ENCODE data around the gene ELK4.

The ELK4 gene

DNA sequence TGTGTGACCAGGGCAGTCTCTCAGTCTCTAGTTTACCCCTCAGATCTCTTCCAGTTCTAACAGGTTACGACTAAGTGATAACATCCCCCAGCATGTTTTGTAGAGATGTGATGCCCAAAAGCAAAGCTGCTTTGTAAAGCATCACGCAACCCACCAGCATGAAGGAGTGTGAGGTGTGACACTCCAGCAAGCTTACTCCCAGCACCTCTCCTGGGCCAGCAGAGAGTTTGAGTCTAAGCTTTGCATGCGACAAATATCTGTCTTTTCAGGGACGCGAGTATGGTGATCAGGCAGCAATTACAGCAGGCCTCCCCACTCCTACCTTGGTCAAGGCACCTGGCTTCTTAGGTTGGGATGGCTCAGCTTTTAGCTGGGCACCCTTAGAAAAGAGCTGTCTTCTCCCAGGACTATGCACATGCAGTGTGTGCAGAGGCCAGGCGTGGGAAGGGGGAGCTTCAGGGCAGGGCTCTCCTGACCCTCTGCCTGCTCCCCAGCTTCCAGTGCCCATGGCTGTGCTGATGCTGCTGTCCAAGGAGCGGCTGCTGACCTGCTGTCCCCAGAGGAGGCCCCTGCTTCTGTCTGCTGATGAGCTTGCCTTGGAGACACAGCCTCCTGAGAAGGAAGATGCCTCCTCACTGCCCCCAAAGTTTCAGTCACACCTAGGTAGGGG lies 48.2 kb downstream of the ELK4 start:
- H3K4me3 ChIP-seq (ENCODE audit: low read depth, low read length), result no peak overlapping the region

DNA sequence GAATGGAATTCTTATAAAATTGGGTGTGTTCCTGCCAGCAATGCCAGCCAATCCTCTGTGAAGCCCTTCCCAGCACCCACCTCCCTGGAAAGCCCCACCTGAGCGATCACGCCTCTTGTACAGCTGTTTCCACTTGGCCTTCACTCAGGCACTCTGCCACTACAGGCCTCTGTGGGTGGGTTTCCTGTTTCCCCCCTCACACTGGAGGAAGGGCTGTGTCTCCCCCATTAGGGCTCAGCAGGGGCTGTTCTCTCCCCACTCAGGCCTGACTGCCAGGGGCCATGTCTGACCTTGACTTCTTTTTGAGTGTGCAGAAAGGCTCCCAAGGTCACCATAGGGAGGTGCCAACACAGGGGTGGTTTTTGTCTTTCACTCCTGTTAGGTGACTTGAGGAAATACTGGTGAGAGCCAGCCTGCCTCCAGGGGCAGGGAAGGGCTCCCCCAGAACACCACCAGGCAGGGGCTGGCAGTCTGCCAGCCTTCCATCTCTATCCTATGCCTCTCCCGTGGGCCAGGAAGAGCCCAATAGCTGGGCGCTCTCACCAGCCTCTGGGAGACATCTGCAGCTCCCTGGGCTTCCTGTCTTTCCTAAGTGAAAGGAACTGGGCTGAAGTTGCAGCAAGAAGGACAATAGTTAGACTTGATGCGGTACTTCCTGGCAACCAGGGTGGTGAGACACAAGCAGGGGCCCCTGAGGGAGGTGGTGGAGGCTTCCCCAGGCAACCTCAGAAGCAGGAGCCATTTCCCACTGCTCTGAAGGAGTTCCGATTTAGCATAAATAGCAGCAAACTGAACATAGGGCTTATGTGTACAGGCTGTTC lies 49.1 kb downstream of the ELK4 start:
- no peak overlapping the region for H3K4me3 ChIP-seq (ENCODE audit: low read depth, low read length)

DNA sequence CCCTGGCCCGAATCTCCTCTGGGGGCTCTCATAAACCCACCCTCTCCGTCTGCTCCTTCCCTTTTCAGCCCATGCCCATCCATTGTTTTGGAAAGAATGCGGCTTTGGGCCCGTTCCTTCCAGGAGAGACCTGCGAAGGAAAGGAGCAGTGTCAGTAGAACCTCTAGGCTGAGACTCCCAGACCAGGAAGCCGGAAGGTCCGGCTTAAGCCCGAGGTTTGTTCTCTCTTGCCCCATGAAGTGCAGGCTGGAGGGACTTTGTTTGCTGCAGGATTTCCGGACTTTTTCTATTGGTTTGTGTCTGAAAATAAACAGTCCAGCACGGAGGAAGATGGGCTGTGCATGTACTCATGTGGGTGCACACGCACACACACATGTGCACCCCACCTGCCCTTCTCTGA lies 49.8 kb downstream of the ELK4 start:
- no peak overlapping the region for H3K4me3 ChIP-seq (ENCODE audit: low read depth, low read length)

DNA sequence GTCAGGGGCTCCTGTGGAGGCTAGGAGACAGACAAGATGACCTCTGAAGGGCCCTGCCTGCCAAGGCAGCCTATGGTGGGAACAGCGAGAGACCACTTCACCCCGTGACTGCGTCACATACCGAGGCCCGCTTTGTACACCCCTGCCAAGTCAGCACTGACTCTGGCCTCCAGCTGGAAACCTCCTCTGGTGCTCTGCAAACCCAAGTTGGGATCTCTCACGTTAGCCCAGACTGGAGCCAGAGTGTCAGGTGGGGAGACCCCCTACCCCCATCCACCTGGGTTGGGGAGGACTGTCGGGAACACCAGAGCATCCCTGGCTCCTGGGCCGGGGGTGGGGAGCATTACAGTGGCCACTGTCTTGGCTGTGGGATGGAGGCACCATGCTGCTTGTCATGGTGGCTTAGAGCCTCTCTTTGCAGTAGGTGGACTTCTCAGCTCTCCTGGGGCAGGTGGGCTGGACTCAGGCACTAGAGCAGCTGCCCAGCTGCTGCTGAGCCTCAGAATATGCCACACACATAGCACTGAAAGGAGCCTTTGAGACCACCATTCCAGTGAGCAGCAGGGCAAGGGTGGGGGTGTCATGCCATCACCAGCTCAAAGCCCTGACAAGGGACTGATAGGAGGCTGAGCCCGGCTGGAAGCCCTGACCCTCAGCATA lies 50.4 kb downstream of the ELK4 start:
- H3K4me3 ChIP-seq (ENCODE audit: low read depth, low read length), result no peak overlapping the region

DNA sequence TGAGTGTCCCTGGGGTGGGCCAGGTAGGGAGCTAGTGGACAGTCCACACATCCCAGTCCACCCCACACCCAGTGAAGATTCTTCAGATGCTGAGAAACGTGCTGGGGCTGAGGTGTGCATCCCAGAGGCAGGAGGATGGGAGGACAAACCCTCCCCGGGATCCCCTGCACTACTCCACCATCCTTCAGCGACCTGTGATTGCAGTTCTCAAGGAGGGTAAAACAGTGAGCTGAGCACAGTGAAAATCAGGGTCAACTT lies 51.0 kb downstream of the ELK4 start:
- no peak overlapping the region for H3K4me3 ChIP-seq (ENCODE audit: low read depth, low read length)

DNA sequence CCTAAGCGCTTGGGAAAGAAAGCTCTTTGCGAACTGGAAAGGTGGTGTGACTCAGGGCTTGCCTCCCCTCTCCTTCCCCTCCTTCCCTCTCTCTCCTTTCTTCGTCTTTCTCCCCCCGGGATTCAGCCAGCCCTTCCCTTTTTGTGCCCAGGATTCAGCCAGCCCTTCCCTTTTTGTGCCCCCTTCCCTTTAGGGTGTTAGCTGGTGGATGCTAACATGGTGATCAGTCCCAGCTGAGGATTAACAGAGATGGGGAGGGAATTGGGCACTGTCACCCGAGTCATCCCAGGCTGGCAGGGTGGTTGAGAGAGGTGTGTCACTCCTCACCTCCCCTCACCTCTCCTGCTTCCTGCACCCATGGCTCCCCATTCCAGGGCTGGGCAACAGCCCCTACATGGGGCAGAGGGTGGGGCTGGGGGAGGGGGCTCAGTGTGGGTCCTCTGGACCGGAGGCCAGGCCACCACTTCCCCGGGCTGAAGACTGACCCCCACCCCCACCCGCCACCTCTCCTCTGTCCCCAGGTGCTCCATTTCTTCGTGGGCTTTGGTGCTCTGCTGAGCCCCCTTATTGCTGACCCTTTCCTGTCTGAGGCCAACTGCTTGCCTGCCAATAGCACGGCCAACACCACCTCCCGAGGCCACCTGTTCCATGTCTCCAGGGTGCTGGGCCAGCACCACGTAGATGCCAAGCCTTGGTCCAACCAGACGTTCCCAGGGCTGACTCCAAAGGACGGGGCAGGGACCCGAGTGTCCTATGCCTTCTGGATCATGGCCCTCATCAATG lies 51.5 kb downstream of the ELK4 start:
- no peak overlapping the region for H3K4me3 ChIP-seq (ENCODE audit: low read depth, low read length)

DNA sequence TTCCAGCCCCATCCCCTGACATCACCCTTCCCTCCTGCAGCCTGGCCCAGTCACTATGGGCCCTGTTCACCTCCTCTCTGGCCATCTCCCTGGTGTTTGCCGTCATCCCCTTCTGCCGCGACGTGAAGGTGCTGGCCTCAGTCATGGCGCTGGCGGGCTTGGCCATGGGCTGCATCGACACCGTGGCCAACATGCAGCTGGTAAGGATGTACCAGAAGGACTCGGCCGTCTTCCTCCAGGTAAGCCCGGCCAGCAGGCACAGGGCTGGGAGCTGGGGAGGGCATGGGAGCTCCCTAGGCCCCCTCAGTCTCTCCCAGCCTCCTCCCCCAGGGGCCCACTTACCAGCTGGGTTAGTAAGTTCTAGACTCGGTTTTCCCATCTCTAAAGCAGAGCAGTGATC lies 52.1 kb downstream of the ELK4 start:
- no peak overlapping the region for H3K4me3 ChIP-seq (ENCODE audit: low read depth, low read length)

DNA sequence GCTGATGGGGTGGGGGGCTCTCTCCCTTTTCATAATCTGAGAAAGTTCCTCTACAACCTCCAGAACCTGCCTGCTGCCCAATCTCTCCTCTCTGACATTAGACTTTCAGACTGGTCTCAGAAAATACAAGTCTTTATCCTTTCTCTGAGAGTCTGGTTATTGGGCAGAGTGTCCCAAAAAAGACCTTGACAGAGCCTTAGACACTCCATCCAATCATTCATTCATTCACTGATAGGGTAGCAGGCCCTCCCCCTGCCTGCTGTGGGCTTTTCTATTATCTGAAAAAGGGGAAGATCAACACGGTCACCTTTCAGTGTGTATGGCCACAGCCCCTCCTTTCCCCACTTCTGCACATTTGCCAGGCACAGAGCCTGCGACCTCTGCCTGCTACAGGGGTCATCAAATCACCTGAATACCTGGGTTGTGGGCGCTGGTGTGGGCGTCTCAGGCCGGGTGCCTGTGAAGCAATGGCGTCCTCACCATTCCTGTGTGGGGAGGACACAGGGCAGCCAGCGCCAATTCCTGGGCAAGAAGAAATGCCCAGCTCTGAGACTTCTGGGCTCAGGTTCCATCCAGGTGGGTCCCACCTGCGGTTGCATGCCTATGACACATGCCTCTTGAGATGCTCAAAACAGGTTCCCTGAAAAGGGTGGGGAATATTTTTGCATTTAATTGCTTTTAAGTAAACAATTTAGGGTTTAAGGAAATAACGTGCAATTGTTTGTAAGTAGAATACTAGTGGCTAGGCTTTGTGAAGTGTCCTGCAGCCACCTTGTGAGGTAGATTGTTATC lies 52.8 kb downstream of the ELK4 start:
- H3K4me3 ChIP-seq (ENCODE audit: low read depth, low read length), result no peak overlapping the region

DNA sequence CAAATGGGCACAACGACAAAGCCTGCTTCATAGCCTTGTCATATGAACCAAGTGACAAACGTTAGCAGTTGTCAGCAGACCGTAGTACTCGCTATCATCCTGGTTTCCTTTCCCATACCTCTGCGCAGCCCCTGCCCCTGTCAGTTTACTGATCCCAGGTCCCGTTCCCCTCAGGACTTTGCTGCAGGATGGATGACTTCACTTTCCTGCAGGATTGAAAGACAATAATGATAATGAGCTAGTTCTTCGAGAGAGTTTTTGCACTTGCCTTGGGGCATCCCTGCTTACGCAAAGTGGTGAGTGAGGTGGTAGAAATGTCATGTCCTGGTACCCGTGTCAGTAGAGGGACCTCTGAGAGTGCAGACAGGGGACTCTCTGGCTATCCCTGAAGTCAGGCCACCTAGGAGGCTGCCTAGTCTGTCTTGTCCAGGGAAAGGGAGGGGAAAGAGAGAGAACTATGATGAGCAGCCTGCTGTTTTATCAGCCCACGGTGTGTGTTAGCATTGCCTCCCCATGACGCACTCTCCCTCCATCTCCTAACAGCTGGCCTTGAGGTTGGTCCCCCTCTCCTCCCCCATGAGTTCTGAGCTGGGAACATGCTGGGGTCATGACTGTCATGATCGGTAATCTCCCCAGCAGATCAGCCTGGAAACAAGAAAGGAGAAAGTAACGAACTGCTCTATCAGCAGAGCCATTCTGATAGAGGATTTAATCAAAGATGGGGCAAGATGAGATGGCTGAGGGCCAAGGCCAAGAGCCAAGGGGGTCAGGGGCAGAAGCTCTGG lies 53.7 kb downstream of the ELK4 start:
- H3K4me3 ChIP-seq (ENCODE audit: low read depth, low read length), result no peak overlapping the region

DNA sequence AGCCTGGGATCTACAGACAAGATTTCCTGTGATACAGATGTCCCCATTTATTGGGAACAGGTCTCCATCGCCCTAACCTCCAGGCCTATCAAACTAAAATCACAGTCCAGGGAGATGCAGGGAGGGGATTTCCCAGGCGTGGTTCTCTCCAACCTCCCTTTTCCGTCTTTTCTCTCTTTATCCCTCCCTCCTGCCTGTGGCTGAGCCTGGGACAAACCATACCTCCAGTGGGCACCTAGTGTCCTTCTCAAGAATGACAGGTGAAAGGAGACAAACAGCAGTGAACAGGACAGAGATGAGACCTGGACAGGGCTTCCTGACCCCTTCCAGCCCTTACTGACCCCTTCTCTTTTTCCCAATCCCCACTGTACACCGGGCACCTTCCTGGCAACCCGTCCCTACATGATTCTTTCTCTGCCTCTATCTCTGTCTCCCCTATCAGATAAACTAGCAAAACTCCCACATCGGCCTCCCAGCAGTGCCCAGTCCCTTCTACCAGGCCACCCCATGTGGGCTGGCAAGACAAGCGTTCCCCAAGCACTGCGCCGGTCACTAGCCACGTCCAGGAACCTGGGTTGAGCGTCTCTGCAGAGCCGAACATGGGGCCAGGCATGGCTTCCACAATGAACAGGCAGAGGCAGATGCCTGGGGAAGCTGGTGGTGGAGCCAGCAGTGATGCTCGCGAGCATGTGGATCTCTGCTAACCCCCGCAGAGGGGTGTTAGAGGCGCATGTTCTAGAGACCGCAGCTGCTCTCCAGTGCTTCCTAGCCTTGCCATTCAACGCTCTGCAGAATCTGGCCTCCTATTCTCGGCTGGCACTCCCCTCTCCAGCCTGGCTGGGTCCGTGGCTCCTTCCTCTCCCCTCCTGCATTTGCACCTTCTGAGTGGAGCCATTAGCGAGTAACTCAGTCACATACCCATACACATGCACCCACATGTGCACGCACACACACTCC lies 54.7 kb downstream of the ELK4 start:
- H3K4me3 ChIP-seq (ENCODE audit: low read depth, low read length), result no peak overlapping the region

DNA sequence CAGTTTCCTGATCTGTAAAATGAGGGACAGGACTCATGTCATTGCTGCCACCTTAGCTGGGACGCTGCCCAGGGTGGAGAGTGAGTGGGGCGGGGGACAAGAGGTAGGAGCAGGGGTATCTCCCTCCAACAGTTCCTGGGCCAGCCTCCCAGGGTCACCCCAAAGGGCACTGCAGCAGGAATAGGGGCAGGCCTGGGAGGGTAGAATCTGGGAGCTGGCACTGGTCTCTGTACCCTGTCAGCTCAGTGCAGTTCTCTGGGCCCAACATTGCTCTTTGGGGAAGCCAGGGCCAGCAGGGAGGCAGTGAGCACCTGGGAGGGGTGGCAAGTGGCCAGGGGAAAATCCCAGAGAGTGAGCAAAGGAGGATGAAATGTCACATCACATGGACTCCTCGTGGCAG lies 55.8 kb downstream of the ELK4 start:
- H3K4me3 ChIP-seq (ENCODE audit: low read depth, low read length), result no peak overlapping the region

DNA sequence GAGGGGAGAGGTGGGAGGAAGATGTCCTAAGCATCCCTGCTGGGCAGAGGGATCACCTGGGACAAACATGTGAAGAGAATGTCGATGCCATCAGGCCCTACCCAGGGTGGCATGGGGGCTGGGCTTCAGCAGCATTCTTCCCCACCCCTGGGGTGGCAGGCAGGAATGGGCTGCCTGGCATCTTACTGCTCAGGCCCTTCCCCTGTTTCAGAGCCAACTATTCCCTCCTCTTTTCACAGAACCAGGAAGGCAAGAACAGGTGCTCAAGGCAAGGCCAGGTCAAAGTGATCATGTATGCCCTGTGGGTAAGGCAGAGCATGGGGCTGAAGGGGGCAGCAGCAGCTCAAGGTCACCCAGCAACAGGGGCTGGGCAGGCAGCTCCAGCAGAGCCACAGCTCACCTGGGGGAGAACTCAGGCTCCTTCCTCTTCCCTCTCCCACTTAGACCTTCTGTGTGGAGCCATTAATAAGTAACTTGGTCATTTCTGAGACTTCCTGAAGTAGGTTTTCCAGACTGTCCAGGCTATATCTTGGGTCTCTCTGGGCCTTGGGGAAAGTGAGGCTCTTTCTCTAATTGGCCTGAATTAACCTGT lies 56.4 kb downstream of the ELK4 start:
- H3K4me3 ChIP-seq (ENCODE audit: low read depth, low read length), result no peak overlapping the region

DNA sequence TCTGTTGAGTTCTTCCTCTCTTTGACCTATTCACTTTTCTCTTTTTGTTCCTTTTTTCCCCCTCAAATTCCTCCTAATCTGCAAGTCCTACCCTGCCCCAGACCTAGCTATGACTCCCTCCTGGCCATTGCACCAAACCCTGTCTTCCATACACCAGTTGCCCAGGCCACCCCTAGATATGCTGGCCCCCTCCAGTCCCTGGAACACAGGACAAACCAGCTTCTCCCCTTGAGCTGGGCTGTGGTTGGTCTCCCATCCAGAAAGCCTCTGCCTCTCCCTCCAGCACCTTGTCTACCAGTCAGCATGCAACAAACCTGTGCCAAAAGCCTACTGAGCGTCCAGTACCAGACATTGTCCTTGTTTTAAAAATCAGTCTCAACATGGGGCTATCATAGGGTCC lies 59.4 kb downstream of the ELK4 start:
- H3K4me3 ChIP-seq (ENCODE audit: low read depth, low read length), result no peak overlapping the region

DNA sequence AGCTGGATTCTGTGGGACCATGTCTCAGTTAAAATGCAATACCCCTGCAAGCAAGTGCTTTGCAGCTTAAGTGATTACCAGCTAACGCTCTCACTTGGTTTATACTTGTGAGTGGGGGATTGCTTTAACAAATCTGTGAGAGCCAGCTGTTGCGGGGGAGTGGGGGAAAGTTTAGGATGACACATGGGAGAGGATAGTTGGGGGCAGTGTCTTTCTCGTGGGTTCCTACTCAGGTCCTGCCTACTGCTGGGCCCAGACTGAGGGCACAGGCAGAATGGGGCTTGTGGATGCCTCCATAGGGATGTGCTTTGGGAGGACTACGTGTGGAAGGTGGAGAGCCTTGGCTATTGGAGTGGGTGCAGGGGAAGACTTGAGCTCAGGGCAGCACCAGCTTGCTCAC lies 60.1 kb downstream of the ELK4 start:
- H3K4me3 ChIP-seq (ENCODE audit: low read depth, low read length), result no peak overlapping the region

DNA sequence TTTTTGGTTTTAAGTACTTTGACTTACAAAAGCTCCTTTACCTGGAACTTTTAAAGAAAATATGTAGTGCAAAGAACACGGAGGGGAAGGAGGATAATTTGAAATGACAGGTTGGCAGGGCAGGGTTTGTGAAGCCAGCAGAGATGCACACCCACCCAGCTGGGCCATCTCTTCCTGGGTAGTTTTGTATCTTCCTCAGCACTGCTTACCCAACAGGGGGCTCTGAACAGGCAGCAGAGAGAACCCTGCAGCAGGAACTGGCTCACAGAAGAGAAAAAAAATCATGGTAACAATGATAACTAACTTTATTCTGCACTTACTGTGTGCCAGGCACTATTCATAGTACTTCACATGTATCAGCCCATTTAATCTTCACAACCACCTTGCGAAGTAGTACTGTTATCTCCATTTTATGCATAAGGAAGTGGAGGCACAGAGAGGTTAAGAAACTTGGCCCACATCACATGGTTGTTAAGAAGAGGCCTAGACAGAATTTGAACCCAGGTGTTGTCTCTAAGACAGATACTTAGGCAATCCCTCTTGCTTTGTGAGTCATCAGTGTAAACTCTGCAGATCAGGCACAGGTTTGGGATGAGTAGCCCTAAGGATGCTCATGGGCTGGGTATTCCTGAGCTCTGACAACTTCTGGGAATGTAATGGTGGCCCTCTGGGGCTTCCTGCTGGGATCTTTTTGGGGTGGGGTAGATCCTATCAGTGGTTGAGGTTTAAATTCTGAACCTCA lies 60.8 kb downstream of the ELK4 start:
- no peak overlapping the region for H3K4me3 ChIP-seq (ENCODE audit: low read depth, low read length)

DNA sequence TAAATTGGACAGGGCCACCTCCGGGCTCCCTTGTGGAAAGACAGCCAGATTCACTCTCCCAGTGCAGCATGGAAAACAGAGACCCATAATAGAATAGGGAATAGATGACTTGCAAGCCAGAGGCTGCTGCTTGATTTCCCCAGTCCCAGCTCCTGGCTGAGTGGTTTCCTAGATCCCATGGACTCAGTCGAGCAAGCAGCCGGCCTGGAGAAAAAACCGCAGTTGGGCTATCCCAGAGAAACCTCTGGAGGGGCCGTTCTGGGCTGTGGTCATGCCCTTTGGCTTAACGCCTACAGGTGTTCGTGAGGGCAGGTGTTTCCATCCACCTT lies 61.7 kb downstream of the ELK4 start:
- H3K4me3 ChIP-seq (ENCODE audit: low read depth, low read length), result no peak overlapping the region

DNA sequence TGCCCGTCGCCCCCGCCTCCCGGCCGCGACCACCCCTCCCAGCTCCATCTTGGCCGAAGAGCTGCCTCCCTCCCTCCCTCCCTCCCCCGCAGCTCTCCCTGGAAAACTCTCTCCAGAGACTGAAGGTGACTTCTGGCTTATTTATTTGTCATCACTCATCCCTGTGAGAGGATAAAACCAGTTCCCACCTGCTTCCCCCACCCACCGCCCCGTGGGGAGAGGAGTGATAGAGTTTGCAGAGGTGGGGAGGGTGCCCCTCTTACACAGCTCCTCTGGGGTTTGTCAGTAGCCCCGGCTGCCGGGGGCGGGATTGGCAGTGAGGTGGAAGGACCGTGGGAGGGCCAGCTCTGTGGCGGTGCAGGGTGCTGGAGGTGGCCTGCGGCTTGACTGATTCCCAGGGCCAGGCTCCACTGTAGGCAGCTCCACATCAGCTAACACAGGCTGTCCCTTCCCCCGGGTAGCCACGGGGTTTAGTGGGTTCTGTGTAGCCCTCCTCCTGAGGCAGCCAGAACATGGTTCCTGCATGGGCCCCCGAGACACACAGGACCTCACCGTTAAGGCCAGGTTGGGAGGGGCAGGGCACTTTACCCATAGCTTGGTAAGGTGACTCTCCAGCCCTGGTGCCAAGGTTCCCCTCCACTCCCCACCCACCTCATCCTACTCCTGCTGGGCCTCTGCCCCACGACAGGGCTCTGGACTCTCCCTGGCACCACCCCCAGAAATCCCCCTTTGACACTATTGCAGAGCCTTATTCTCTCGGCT lies 62.2 kb downstream of the ELK4 start:
- H3K4me3 ChIP-seq (ENCODE audit: low read depth, low read length), result no peak overlapping the region

Measured in iPS-11a (cell line).